OCI-M2 (cell line): ENCODE data around the gene USP40.

Experiments
- DNase-seq: peaks from one replicate; lab custom pipeline; 2025; ENCODE audit not compliant: unreplicated experiment; lab: John Stamatoyannopoulos, UW

Gene USP40

DNA sequence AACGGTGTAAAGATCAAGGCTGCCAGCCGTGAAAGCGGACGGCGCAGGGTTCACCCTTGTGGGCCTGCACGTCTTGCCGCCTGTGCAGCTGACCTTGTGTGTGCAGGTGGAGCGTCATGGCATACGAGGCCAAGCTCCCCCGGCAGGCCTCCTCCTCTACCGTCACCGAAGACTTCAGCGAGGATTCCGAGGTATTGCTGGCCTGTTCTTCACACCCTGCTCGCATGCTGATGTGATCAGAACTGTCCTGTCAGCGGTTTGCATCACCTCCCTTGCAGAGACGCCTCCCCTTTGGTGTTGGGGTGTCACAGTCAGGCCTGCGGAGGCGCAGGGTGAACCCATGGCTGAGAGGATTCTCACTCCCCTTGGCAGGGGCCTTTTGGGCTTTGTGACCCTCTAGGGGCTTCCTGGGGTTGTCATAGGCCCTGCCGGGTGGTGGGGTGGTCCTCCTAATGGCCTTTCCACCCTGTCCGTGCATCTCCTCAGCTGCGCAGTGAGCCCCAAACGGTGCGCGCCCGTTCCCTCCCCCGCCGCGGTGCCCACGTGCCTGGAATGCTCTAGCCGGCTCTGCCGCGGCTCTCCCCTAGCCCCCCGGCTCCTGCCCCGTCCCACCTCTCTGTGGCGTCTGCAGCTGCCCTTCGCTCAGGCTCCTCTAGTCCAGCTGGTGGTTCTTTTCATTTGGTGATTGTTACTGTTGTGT is 119.8 kb downstream of the USP40 start:
- DNase-seq: no peak

- no peak for DNase-seq
These were observed 120.5 kb downstream of the USP40 start for GRCh38 chr2:233446121-233446520.

DNA sequence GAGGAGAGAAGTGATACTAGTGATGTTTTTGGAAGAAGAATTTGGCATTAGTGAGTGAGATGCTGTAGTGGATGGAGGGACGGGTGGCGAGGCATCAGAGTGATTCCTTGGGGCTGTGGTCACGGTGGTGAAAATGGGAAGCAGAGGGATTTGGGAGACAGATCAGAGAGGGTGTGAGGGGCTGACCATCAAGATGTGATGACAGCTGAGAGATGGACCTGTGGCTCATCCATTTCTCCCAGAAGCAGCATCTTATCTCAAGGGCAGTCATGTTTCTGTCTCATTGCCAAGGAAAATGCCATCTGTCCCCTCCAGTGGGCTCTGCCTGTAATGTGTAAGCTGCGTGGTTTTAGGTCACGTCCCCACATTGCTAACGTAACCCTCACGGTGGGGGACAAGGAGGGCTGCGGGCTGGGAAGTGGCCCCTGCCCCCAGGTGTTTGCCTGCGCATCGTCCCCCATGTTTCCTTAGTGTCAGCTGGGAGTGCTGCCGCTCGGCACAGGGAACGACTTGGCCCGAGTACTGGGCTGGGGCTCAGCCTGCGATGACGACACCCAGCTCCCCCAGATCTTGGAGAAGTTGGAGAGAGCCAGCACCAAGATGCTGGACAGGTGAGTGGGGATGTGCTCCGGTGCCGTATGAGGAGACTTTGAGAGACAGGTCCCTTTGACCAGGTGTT is 121.3 kb downstream of the USP40 start:
- DNase-seq: no peak

DNA sequence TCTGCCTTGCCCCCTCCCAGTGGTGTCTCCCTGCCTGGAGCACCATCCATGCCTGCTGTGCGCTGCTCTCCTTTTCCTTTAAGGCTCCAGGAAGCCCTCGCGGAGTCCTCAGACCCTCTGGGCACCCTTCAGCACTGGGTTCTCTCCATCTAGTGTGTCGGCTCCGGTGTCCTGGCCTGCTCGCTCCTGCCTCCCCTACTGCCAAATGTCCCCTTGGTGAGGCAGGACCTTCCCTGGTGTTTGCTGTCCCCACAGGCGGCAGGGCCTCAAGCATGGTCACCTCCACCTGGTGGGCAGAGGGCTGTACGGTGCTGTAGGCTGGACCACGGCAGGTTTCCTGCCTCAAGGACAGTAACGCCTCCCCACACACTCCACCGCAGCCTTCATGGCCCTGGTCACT is 122.1 kb downstream of the USP40 start:
- DNase-seq: no peak

DNA sequence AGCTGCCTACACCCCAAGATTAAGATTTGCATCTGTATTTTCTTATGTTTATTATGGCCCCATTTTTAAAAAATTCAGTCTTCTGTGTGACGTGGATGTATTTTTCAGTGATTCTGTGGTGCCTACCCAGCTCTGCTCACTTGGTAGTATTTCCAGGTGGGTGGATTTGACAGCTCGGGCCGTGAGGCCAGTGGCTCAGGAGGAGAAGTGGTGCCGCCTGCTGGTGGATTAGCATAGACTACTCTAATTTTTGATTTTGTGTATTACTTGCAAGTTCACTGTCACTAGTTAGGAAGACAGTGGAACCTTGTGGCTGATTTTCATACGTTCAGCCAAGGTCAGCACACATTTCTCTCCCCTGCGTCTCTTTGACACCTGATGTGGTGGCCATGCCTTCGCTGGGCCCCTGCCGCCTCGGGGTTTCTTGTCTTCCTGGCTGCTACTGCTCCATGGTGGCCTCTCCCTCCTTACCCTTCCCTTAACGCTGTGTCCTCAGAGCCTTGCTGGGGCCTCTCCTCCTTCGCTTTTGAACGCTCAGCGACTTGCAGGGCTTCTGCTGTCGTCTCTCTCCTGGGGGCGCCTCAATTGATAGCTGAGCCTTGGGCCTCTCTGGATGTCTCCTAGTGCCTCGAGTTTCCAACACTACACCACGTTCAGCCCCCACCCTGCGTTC is 122.9 kb downstream of the USP40 start:
- no peak for DNase-seq

DNA sequence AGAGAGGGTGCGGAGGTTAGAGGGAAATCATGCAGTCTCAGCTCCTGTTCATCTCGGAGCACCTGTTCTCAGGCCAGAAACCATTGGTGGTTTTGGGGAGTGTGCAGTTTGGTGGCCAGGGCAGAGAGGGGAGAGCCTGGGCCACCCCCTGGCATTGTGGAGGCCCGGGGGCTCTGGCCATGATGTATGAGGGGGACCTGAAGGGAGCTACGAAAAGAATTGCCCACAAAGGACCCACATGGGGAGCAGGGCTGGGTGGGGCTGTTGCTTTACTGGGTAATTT is 124.6 kb downstream of the USP40 start:
- no peak for DNase-seq

- DNase-seq: no peak
These were observed 125.2 kb downstream of the USP40 start for GRCh38 chr2:233441161-233442027.

DNA sequence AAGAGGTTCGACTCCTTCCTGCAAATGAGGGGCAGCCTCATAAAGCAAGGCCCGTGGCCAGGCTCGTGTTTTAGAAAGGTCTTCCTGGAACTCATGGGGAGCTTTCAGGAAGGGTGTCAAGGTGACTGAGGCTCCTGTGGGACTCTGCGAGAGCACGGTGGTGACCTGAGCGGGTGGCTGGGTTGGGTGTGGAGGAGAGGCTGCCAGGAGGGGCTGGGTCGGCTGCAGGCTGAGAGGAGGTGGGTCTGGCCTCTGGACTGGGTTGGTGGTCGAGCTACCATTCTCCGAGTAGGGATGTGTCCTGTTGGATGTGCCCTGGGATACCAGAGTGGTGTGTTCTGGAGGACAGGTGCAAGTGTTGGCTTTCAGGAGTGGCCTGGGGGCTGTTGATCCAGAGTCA is 125.9 kb downstream of the USP40 start:
- DNase-seq: no peak

- DNase-seq: no peak
These were observed 126.3 kb downstream of the USP40 start for GRCh38 chr2:233440314-233440713.

GRCh38 chr2:233439191-233439590 is 127.4 kb downstream of the USP40 start:
- DNase-seq: no peak

- DNase-seq: no peak
These were observed 127.9 kb downstream of the USP40 start for GRCh38 chr2:233438573-233439147.

DNA sequence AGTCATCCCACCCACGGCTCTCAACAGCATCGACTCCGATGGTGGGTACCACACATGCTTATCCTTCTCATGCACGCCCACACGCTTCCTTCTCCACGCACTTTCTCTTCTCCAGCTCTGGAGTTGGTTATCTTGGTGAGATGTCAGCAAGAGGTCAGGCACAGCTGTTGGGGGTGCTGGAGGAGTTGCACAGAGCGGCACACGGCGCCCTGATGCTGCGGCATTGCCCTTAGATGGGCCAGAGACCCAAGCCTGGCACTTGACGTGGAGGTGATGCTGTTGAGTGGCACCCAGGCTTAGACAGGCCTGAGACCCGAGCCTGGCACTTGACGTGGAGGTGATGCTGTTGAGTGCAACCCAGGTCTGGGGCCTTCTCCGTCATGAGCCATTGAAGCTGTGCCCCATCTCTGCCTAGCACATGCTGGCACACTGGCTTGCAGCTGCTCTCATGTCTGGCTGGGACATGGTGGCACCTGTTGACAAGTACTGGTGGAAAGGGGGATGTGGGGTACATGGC is 129.1 kb downstream of the USP40 start:
- no peak for DNase-seq

GRCh38 chr2:233436691-233437438 is 129.7 kb downstream of the USP40 start:
- no peak for DNase-seq

DNA sequence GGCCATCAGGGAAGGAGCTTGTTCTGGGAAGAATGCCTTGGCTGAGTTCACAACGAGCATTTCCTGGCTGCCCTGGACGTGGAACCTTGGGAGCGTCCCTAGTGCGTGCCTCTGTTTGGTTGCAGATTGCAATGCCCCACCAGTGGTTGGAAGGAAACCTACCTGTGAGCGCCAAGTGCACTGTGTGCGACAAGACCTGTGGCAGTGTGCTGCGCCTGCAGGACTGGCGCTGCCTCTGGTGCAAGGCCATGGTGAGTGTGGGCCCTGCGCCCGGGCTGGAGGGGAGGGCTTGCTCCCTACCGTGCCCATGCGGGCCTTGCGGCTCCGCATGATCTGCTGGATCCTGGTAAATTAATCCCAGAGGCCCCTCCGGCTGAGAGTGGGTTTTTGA is 130.4 kb downstream of the USP40 start:
- no peak for DNase-seq

DNA sequence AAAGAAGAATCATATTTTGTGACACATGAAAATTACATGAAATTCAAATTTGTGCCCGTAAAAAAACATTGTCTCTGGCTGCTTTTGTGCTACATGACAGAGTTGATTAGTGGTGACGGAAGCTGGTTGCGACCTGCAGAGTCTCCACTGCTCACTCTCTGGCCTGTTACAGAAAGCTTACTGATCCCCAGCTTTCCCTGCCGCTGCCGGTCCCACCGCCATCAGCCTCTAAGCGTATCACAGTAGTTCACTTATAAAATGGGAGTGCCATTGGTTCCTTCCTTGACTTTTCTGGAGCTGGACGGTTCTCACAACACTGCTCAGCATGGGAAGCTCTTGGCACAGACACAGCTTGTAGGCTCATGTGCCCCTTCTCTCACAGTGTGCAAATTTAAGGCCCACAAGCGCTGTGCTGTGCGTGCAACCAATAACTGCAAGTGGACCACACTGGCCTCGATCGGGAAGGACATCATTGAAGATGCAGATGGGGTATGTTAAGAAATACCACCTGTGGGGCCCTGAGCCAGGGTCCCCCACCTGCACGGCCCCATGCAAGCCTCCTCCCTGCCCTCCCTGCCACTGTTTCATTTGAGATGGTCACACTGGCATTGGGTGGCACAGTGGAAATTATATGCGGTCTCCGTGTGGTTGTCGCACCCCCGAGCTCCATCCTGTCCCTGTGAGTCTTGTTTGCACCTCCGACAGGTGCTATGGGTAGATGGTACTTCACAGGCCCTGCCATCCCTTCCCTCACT is 131.0 kb downstream of the USP40 start:
- no peak for DNase-seq

DNA sequence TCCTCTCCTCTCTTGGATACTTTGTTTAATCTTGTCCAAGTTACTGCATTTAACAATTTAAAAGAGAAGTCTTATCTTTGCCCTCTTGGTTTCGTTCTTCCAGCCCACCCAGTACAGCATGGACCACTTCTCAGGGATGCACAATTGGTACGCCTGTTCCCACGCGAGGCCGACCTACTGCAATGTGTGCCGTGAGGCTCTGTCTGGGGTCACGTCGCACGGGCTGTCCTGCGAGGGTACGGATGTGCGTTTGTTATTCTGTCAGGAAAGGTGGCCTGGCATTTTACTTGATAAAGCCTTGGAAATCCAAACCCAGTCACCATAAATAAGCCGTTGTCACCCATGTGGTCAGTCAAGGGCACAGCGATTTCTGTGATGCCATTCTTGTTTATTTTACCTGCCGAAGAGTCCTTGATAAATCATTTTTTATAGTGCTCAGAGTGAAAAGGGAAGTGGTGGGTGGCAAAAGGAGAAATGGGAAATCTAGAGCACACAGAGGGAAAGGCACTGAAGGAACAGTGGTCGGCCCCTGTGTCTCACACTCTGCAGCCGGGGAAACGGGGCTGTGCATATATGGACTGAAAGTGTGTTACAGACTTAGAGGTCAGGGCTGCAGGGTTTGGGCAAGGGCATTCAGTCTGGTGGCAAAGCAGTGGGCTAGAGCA is 131.8 kb downstream of the USP40 start:
- DNase-seq: no peak

- no peak for DNase-seq
These were observed 132.8 kb downstream of the USP40 start for GRCh38 chr2:233433794-233434193.

GRCh38 chr2:233433029-233433428 is 133.6 kb downstream of the USP40 start:
- DNase-seq: no peak

DNA sequence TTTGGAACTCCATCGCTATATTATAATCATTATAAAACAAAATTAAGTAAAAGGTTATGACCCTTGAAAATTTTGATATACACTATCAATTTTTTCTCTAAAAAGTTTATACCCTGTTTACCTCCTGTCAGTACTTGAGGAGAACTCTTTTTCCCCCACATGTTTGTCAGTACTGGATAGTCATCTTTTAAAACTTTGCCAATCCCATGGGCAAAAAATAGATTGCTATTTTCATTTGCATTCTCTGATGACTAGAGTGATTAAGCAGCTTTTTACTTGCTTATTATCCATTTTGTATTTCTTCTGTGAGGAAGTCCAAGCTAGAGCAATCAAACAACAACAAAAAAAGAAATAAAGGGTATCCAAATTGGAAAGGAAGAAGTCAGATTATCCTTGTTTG is 135.9 kb downstream of the USP40 start:
- DNase-seq: no peak
